Measurements from ENCODE around the gene DGKQ. TPM values are rescaled to one million over a fixed set of nuclear protein-coding genes. Genes with fewer than 3 reads are reported as not detected.
"Not testable (repeated sequence)": the region's sequence is repeated elsewhere in the genome, so short reads cannot be mapped to it uniquely, and the experiment has no call there.

DGKQ gene
- total RNA-seq, 1 donor from 2014 or later, result 16.9 TPM

- TF ChIP-seq CTCF (conservative IDR thresholded peaks at IDR 0.05; ENCODE audit: low read depth, low read length), result no peak
- no peak for DNase-seq (ENCODE audit: low read depth)
- H3K4me3 ChIP-seq (ENCODE audit: low read depth, low read length), result no peak overlapping the region
Observed at GRCh38 chr4:982291-982690, 8.9 kb upstream of the DGKQ start.

DNA sequence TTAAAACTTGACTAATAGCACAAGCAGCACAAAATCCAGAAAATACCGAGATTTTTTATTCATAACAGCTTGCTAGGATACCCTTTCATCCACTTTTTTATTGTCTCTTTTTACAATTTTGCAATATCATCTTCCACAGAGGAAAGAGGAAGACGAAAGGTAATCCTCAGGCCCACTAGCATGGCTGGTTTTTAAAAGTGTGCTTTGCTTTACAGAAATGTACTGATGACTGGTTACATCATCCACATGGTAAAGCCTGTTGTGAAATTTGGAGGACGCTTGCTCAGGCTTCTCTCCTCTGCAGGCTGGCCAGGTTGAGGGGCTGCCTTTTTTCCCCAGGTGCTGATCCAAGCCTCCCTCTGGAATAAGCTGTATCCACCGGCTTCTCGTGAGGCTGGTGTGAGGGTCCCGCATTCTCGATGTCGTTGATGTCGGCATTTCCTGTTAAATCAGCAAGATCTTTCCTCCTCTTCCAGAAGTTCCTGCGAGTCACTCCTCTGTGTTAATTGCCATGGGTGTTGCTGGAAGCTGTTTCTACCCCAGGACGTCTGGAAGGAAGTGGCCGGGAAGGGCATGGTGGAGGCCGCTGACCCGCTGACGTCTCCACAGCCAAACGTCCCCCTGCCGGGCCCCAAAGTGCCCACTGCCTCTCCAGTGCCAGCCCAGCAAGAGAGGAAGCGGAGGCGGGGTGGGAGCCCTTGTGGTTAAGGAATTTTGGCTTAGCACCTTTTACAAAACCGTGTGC lies 5.8 kb upstream of the DGKQ start:
- TF ChIP-seq CTCF (conservative IDR thresholded peaks at IDR 0.05; ENCODE audit: low read depth, low read length), result no peak
- no peak overlapping the region for H3K4me3 ChIP-seq (ENCODE audit: low read depth, low read length)
- DNase-seq (ENCODE audit: low read depth), result no peak

DNA sequence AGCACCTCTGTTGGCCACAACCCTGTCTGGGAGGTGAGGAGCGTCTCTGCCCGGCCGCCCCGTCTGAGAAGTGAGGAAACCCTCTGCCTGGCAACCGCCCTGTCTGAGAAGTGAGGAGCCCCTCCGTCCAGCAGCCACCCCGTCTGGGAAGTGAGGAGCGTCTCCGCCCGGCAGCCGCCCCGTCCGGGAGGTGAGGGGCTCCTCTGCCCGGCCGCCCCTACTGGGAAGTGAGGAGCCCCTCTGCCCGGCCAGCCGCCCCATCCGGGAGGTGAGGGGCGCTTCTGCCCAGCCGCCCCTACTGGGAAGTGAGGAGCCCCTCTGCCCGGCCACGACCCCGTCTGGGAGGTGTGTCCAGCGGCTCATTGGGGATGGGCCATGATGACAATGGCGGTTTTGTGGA lies 2.6 kb upstream of the DGKQ start:
- not testable (repeated sequence) for H3K4me3 ChIP-seq (ENCODE audit: low read depth, low read length); DNase-seq (ENCODE audit: low read depth)

- no peak for TF ChIP-seq CTCF (conservative IDR thresholded peaks at IDR 0.05; ENCODE audit: low read depth, low read length)
- H3K4me3 ChIP-seq (ENCODE audit: low read depth, low read length), result no peak overlapping the region
- no peak for DNase-seq (ENCODE audit: low read depth)
Observed at GRCh38 chr4:974668-975067, 1.3 kb upstream of the DGKQ start.

DNA sequence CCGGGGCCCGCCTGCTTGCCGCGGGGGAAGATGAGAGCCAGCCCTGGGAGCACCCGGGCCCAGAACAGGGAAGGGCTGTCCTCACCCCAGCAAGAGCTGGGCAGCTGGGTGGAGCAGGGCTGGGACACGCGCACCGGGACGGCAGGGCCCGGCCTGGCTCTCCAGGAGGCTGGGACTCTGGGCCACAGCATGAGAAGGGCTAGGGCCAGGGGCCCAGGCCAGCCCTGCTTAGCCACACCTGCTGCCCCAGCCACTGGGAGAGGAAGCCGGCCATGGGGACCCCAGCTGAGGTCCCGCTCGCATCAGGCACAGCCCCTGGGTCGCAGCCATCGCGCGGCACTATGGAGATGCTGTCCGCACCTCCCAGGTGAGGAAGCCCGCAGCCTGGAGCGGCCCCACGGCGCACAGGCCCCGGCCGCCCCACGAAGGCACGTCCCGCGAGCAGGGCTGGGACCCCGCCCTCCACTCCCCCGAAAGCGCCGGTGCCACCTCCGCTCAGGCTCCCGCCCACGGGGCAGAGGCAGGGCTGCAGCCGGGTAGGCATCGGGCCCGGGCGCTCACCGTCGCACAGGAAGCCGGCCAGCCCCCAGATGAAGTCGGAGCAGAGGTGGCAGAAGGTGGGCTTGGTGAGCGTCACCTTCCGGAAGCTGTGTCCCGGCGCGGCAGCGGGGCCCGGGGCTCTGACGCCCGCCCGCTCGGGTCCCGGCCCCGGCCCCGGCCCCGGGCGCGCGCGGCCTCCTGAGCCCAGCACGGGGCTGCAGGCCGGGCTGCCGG lies 531 bp downstream of the DGKQ start:
- DNase-seq (ENCODE audit: low read depth), result no peak
- no peak for TF ChIP-seq CTCF (conservative IDR thresholded peaks at IDR 0.05; ENCODE audit: low read depth, low read length)
- peak overlapping the region; percentile 66 for H3K4me3 ChIP-seq (ENCODE audit: low read depth, low read length)

DNA sequence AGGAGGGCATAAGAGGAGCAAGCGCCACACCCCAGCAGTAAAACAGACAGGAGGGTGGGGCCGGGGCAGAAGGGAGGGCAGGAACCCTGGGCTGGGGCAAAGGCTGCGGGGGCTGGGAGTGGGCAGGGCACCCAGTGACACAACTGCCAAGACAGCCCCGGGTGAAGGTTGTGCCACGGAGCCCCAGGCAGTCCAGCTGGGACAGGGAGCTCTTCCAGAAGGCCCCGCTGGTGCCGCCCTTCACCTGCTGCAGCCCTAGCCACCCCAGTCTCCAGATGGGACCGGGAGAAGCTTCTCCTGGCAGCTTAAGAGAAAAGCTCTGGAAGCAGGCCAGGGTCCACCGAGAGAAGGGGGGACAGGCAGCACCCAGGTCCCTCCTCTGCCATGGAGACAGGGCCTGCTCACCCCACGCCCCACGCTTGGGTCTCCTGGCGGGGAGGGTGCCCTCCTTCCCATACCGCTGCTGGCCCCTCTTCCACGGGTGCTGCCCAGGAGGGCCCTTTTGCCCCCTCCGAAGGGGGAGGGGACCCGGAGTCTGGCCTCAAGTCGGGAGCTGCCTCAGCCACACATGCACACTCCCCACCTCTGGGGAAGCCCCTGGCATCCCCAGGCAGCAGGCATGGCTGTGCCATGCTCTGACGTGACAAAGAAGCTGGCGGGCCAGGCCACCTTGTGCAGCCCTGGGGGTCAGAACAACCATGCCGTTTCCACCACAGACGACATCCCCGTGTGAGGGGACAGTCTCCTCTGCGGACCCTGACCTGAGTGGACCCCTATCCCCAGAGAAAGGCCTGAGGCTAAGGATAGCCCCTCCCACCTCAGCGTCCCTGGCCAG lies 1.5 kb downstream of the DGKQ start:
- DNase-seq (ENCODE audit: low read depth), result no peak
- no peak for TF ChIP-seq CTCF (conservative IDR thresholded peaks at IDR 0.05; ENCODE audit: low read depth, low read length)
- peak overlapping the region; percentile 66 for H3K4me3 ChIP-seq (ENCODE audit: low read depth, low read length)
